Neural progenitor cell (in vitro differentiated cells): Measurements from ENCODE around the gene CBFA2T2. TPM values are rescaled to one million over a fixed set of nuclear protein-coding genes. Genes with fewer than 3 reads are reported as not detected.
A peak's percentile ranks its signal among the peaks of the same experiment; 100 is the strongest.

Experiments
- DNase-seq: peaks from one replicate; pipeline ENCODE4 v3.0.0-alpha.2; 2016; ENCODE audit warnings: low spot score
- H2AFZ ChIP-seq: fragments of 200-600 bp; sonication (generic); replicated peaks from 2 replicates; pipeline ENCODE4 v1.6.1; 2016; ENCODE audit warnings: antibody characterized with exemption
- H3F3A ChIP-seq: fragments of 200-600 bp; sonication (generic); 2 replicates; pipeline ENCODE4 v1.6.1; 2016; ENCODE audit warnings: antibody characterized with exemption, low read depth
- H3K27ac ChIP-seq: fragments of 200-600 bp; sonication (generic); 2 replicates; pipeline ENCODE4 v1.5.1; 2016; ENCODE audit warnings: mild to moderate bottlenecking
- H3K27me3 ChIP-seq: fragments of 200-600 bp; sonication (generic); 2 replicates; pipeline ENCODE4 v1.6.1; 2016; ENCODE audit warnings: mild to moderate bottlenecking, moderate library complexity
- H3K36me3 ChIP-seq: fragments of 200-600 bp; sonication (generic); 2 replicates; pipeline ENCODE4 v1.5.1; 2016
- H3K4me1 ChIP-seq: fragments of 200-600 bp; sonication (generic); 2 replicates; pipeline ENCODE4 v1.6.1; 2016; ENCODE audit warnings: mixed run types
- H3K4me2 ChIP-seq: fragments of 200-600 bp; sonication (generic); 2 replicates; pipeline ENCODE4 v1.6.1; 2016
- H3K4me3 ChIP-seq: fragments of 200-600 bp; sonication (generic); 2 replicates; pipeline ENCODE4 v1.5.1; 2016
- H3K79me2 ChIP-seq: fragments of 200-600 bp; sonication (generic); 2 replicates; pipeline ENCODE4 v1.6.1; 2016; ENCODE audit warnings: low read depth
- H3K9ac ChIP-seq: fragments of 200-600 bp; sonication (generic); 2 replicates; pipeline ENCODE4 v1.6.1; 2016
- H3K9me3 ChIP-seq: fragments of 200-600 bp; sonication (generic); 2 replicates; pipeline ENCODE4 v1.5.1; 2016; ENCODE audit warnings: low read depth
- H4K20me1 ChIP-seq: fragments of 200-600 bp; sonication (generic); 2 replicates; pipeline ENCODE4 v1.6.1; 2016; ENCODE audit warnings: low read depth
- H3K27ac Mint-ChIP-seq: 3 replicates; pipeline ENCODE4 v1.8.0; 2021; ENCODE audit warnings: mixed read lengths
- H3K27me3 Mint-ChIP-seq: 2 replicates; pipeline ENCODE4 v1.8.0; 2022; ENCODE audit warnings: low read depth, mild to moderate bottlenecking, inconsistent platforms, moderate library complexity, mixed read lengths; ENCODE audit not compliant: insufficient read depth
- H3K36me3 Mint-ChIP-seq: 3 replicates; pipeline ENCODE4 v1.8.0; 2021; ENCODE audit warnings: mixed read lengths
- H3K4me1 Mint-ChIP-seq: 3 replicates; pipeline ENCODE4 v1.8.0; 2021; ENCODE audit warnings: mixed read lengths
- H3K4me3 Mint-ChIP-seq: 3 replicates; pipeline ENCODE4 v1.8.0; 2021; ENCODE audit warnings: mild to moderate bottlenecking, moderate library complexity, mixed read lengths
- H3K9me3 Mint-ChIP-seq: 3 replicates; pipeline ENCODE4 v1.8.0; 2020; ENCODE audit warnings: mixed read lengths
- CTCF ChIP-seq: fragments of 200-600 bp; sonication (generic); IDR thresholded peaks from 2 replicates; pipeline ENCODE4 v1.5.1; 2017; ENCODE audit warnings: antibody characterized with exemption, mild to moderate bottlenecking
- EZH2 ChIP-seq: fragments of 200-600 bp; sonication (generic); IDR thresholded peaks from 2 replicates; pipeline ENCODE4 v1.6.1; 2017; ENCODE audit warnings: antibody characterized with exemption, mild to moderate bottlenecking, moderate library complexity
- EZH2phosphoT487 ChIP-seq: fragments of 200-600 bp; sonication (generic); IDR thresholded peaks from 2 replicates; pipeline ENCODE4 v1.6.1; 2017; ENCODE audit warnings: antibody characterized with exemption
- total RNA-seq: library from RNA; depleted of rRNA; stranded (reverse); fragments of >200 nt; gene quantifications from 2 replicates; pipeline ENCODE4 v1.2.3, GENCODE V29; 2015; ENCODE audit warnings: low replicate concordance

CBFA2T2 gene
- total RNA-seq, 1 donor from 2014 or later, result 11.9 TPM

- Histone ChIP-seq H2AFZ (no peak overlapping the region), H3K4me3 (no peak overlapping the region), H4K20me1 (peaks cover 68% of the 10 kb centered on the region), H3F3A (peaks cover 27% of the 10 kb centered on the region), H3K36me3 (no peaks in the 10 kb centered on the region), H3K4me2 (no peak overlapping the region), H3K9me3 (no peaks in the 10 kb centered on the region), H3K27me3 (no peaks in the 10 kb centered on the region), H3K4me1 (peaks cover 23% of the 10 kb centered on the region), H3K79me2 (peaks cover 10% of the 10 kb centered on the region), H3K27ac (no peak overlapping the region), H3K9ac (no peak overlapping the region)
- H3K27me3 Mint-ChIP-seq, result peaks cover 8% of the 10 kb centered on the region
- DNase-seq, result no peak
- TF ChIP-seq EZH2, result no peak
- TF ChIP-seq EZH2phosphoT487, result no peak
- no peak for TF ChIP-seq CTCF
- peak overlapping the region; percentile 21 for H3K4me3 Mint-ChIP-seq
- no peak overlapping the region for H3K27ac Mint-ChIP-seq
- H3K9me3 Mint-ChIP-seq, result no peaks in the 10 kb centered on the region
- H3K36me3 Mint-ChIP-seq, result peaks cover 5% of the 10 kb centered on the region
- H3K4me1 Mint-ChIP-seq, result peaks cover 43% of the 10 kb centered on the region
Observed at GRCh38 chr20:33676652-33677645, 187.1 kb downstream of the CBFA2T2 start.

GRCh38 chr20:33677991-33678702 lies 188.3 kb downstream of the CBFA2T2 start:
- Mint-ChIP-seq H3K27ac (no peak overlapping the region), H3K4me1 (peaks cover 43% of the 10 kb centered on the region), H3K9me3 (no peaks in the 10 kb centered on the region), H3K4me3 (no peak overlapping the region), H3K27me3 (peaks cover 5% of the 10 kb centered on the region), H3K36me3 (peaks cover 5% of the 10 kb centered on the region)
- Histone ChIP-seq H3K9me3 (no peaks in the 10 kb centered on the region), H3K36me3 (no peaks in the 10 kb centered on the region), H4K20me1 (peaks cover 80% of the 10 kb centered on the region), H3K4me3 (no peak overlapping the region), H3K79me2 (peaks cover 22% of the 10 kb centered on the region), H3F3A (peaks cover 27% of the 10 kb centered on the region), H3K4me1 (peaks cover 16% of the 10 kb centered on the region), H2AFZ (no peak overlapping the region), H3K4me2 (no peak overlapping the region), H3K9ac (no peak overlapping the region), H3K27ac (no peak overlapping the region), H3K27me3 (no peaks in the 10 kb centered on the region)
- DNase-seq, result no peak
- TF ChIP-seq EZH2phosphoT487, result no peak
- no peak for TF ChIP-seq CTCF
- no peak for TF ChIP-seq EZH2

GRCh38 chr20:33679758-33680485 lies 190.0 kb downstream of the CBFA2T2 start:
- Mint-ChIP-seq H3K4me3 (no peak overlapping the region), H3K4me1 (peaks cover 42% of the 10 kb centered on the region), H3K27me3 (peaks cover under 1% of the 10 kb centered on the region), H3K9me3 (no peaks in the 10 kb centered on the region), H3K36me3 (peaks cover 5% of the 10 kb centered on the region), H3K27ac (no peak overlapping the region)
- Histone ChIP-seq H3K4me3 (no peak overlapping the region), H3K4me2 (no peak overlapping the region), H3F3A (peaks cover 24% of the 10 kb centered on the region), H2AFZ (no peak overlapping the region), H3K79me2 (peaks cover 40% of the 10 kb centered on the region), H3K4me1 (peaks cover 17% of the 10 kb centered on the region), H3K27me3 (no peaks in the 10 kb centered on the region), H3K9ac (no peak overlapping the region), H3K36me3 (no peaks in the 10 kb centered on the region), H3K27ac (no peak overlapping the region), H4K20me1 (peaks cover 92% of the 10 kb centered on the region), H3K9me3 (no peaks in the 10 kb centered on the region)
- TF ChIP-seq EZH2 (no peak), EZH2phosphoT487 (no peak), CTCF (no peak)
- DNase-seq, result no peak
